Measurements from ENCODE around the gene KANK3.

- no peak for TF ChIP-seq SIN3B (IDR thresholded peaks at IDR 0.05; ENCODE audit: low read depth)
- no peak for TF ChIP-seq CTCF (IDR thresholded peaks at IDR 0.05 in 2 of 3, conservative IDR thresholded peaks at IDR 0.05 in 1 of 3; ENCODE audit: insufficient read depth in 2 of 3, low read depth in 1 of 3, low read length in 3 of 3)
- TF ChIP-seq ADNP (tag; IDR thresholded peaks at IDR 0.05), result no peak
- no peak for TF ChIP-seq POLR2AphosphoS5 (IDR thresholded peaks at IDR 0.05; ENCODE audit: control insufficient read depth, insufficient read depth, low read depth, low read length)
- TF ChIP-seq ZNF785 (CRISPR knock-in tag; IDR thresholded peaks at IDR 0.05), result no peak
These were observed 762 bp downstream of the KANK3 start for GRCh38 chr19:8342316-8342683.

Data from K562 (cell line).